ENCODE measurements around the gene ZNF618. TPM values are rescaled to one million over a fixed set of nuclear protein-coding genes. Genes with fewer than 3 reads are reported as not detected.

Gene ZNF618, protein sequence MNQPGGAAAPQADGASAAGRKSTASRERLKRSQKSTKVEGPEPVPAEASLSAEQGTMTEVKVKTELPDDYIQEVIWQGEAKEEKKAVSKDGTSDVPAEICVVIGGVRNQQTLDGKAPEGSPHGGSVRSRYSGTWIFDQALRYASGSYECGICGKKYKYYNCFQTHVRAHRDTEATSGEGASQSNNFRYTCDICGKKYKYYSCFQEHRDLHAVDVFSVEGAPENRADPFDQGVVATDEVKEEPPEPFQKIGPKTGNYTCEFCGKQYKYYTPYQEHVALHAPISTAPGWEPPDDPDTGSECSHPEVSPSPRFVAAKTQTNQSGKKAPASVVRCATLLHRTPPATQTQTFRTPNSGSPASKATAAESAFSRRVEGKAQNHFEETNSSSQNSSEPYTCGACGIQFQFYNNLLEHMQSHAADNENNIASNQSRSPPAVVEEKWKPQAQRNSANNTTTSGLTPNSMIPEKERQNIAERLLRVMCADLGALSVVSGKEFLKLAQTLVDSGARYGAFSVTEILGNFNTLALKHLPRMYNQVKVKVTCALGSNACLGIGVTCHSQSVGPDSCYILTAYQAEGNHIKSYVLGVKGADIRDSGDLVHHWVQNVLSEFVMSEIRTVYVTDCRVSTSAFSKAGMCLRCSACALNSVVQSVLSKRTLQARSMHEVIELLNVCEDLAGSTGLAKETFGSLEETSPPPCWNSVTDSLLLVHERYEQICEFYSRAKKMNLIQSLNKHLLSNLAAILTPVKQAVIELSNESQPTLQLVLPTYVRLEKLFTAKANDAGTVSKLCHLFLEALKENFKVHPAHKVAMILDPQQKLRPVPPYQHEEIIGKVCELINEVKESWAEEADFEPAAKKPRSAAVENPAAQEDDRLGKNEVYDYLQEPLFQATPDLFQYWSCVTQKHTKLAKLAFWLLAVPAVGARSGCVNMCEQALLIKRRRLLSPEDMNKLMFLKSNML
- 2.0 TPM for total RNA-seq
- long read RNA-seq: 0 reads

DNA sequence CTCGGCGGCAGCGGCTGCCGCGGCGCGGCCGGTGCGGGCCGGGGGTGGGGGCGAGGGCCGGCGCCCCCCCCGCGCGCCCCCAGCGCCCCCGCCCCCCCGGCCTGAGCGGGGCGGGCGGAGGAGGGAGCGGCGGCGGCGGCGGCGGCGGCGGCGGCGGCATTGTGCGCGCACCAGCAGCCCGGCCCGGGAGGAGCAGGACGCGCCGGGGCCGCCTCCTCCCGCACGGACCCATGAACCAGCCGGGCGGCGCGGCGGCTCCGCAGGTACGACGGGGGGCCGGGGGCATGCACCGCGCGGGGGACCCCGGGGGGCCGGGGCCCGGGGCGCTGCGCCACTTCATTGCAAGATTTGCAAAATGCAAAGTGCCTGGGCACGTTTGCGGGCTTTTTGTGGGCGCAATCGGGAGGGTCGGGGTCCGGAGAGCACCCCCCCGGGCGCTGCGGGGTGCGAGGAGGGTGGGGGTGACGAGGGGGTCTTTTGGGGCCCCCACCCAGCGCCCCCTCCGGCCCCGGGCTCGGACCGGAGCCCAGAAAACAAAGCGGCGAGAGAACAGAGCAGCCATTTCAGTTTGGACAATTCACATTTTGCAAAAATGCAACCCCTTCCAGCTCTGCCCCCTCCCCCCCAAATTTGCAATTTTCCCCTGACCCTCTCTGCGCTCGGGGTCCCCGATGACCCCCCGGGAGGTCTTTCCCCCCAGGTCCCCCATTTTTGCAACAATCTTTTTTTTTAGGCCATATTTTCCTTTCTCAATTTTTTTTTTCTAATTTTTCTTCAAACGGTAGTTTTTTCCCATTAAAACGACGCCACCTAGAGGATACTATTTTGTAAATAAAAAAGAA, at the start of gene ZNF618:
TSS of gene ZNF618 (plus strand) at position 159 of the 842 bp plus-strand sequence. CDS start at position 231, 72 bp downstream.
- ATAC-seq (ENCODE audit: poor library complexity) (peak; percentile 86), DNase-seq (peak; percentile 61)
- intact Hi-C loops (cut with DNase I): loop anchor here (10.0 kb wide), 1 partner anchor 128 kb away; no protein-coding TSS in a partner anchor

- ATAC-seq (ENCODE audit: poor library complexity) (no peak), DNase-seq (no peak)
- intact Hi-C loops (cut with DNase I): no loop called here
These were observed 47.9 kb upstream of the ZNF618 start for GRCh38 chr9:113828221-113828620.

- intact Hi-C loops (cut with DNase I): no loop called here
- DNase-seq: no peak
- no peak for ATAC-seq (ENCODE audit: poor library complexity)
These were observed 38.8 kb upstream of the ZNF618 start for GRCh38 chr9:113837334-113837733.

GRCh38 chr9:113842086-113842485, 34.0 kb upstream of the ZNF618 start:
- no peak for ATAC-seq (ENCODE audit: poor library complexity)
- intact Hi-C loops (cut with DNase I): no loop called here
- no peak for DNase-seq

DNA sequence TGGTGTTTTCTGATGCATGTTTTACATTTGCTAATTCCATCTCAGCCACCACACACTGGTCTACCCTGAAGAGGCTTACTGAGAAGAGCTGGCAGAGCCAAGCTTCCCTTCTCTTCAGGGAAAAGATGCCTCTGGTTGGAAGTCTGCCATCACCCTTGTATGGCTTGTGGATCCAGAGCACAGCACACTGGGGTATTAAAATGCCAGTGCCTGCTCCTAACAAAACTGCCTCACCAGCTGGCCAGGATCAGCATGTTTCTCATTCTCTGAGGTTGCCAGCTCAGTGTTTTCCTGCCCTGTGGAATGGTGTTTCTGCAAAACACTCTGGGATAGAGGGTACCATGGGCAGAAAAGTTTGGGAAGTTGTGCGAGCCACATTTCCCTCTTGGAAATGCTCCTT, 31.6 kb upstream of the ZNF618 start:
- intact Hi-C loops (cut with DNase I): no loop called here
- no peak for DNase-seq
- no peak for ATAC-seq (ENCODE audit: poor library complexity)

DNA sequence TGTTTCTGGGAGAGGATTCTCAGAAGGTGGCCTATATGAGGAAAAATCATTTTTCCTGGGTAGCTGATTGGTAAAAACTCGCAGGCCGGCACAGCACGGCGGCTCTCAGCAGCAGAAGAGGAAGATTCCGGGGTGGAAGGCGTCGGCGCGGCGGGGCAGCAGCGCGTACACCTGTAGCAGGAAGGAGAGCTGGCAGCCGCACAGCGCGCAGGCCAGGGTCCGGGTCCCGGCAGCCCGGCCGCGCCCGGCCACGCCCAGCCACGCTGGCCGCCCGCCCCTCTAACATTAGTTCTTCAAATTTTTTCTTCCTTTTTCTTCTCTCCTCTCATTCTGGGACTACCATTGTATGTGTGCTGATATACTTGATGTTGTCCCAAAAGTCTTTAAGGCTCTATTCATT, 24.8 kb upstream of the ZNF618 start:
- intact Hi-C loops (cut with DNase I): no loop called here
- no peak for DNase-seq
- no peak for ATAC-seq (ENCODE audit: poor library complexity)

DNA sequence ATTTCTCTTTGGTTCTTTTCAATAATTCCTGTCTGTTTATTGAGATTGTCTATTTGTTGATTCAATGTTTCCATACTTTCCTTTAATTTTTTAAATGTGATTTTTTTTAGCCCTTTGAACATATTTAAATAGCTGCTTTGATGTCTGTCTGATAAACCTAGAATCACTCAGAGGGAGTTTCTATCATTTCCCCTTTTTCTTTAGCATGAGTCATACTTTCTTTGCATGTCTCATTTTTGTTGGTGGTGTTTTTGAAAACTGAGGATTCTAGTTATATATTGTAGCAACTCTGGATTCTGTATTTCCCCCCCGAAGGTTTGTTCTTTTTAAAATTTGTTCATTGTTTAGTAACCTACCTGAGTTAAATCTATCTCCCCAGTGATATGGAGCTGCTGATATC, 24.2 kb upstream of the ZNF618 start:
- intact Hi-C loops (cut with DNase I): no loop called here
- ATAC-seq (ENCODE audit: poor library complexity): no peak

GRCh38 chr9:113853333-113853732, 22.8 kb upstream of the ZNF618 start:
- ATAC-seq (ENCODE audit: poor library complexity): no peak
- intact Hi-C loops (cut with DNase I): no loop called here
- DNase-seq: no peak

More for the DNA sequence above, 24.2 kb upstream of the ZNF618 start:
- DNase-seq: no peak

DNA sequence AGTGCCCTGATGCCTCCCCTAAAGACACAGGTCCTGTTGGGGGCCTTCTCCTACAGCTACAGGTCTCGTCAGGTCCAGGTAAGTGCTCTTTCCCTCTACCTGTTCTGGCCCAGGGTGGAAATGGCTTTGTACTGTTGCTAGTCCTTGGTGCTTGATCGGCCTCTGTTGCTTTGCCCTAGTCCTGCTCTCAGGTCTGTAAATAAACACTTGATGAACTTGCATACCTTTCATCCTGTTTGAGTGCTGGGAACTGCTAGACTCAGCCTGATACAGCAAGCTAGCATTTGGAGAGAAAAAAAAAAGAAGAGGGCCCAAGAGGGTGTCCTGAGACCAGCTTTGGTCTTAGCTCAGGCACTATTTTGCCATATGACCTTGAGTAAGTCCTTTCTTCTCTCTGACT, 21.8 kb upstream of the ZNF618 start:
- DNase-seq (no peak), ATAC-seq (ENCODE audit: poor library complexity) (no peak)
- intact Hi-C loops (cut with DNase I): no loop called here

DNA sequence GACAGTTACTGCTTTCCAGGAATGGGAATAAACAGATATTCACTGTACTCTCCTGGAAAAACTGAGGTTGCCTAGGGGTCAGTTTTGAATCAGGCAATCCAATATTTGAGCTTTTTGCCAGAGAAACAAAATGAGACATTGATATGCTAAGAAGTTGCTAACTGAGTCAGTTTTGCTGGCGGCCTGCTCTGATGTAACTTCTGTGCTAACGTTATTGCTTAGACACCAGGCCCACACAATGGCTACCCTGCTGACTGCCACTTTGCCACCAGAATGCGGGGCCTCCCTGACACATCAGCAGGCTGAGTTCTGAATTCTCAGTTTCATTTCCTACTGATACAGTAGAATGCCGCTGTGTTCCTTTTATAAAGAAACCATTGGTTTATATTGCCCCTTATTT, 18.2 kb upstream of the ZNF618 start:
- DNase-seq: peak; percentile 48
- no peak for ATAC-seq (ENCODE audit: poor library complexity)
- intact Hi-C loops (cut with DNase I): no loop called here

- intact Hi-C loops (cut with DNase I): no loop called here
- DNase-seq (no peak), ATAC-seq (ENCODE audit: poor library complexity) (no peak)
These were observed 17.8 kb upstream of the ZNF618 start for GRCh38 chr9:113858282-113858681.

GRCh38 chr9:113863345-113863744, 12.8 kb upstream of the ZNF618 start:
- intact Hi-C loops (cut with DNase I): no loop called here
- no peak for ATAC-seq (ENCODE audit: poor library complexity)

GRCh38 chr9:113868501-113868900, 7.6 kb upstream of the ZNF618 start:
- ATAC-seq (ENCODE audit: poor library complexity): no peak
- no peak for DNase-seq
- intact Hi-C loops (cut with DNase I): no loop called here

More at GRCh38 chr9:113863345-113863744, 12.8 kb upstream of the ZNF618 start:
- no peak for DNase-seq

- intact Hi-C loops (cut with DNase I): loop anchor here (10.0 kb wide), 1 partner anchor 132 kb away; no protein-coding TSS in a partner anchor
- no peak for ATAC-seq (ENCODE audit: poor library complexity)
- DNase-seq: no peak
These were observed 3.5 kb upstream of the ZNF618 start for GRCh38 chr9:113872485-113873143.

GRCh38 chr9:113873446-113873845, 2.7 kb upstream of the ZNF618 start:
- no peak for DNase-seq
- no peak for ATAC-seq (ENCODE audit: poor library complexity)
- intact Hi-C loops (cut with DNase I): loop anchor here (10.0 kb wide), 1 partner anchor 131 kb away; no protein-coding TSS in a partner anchor

DNA sequence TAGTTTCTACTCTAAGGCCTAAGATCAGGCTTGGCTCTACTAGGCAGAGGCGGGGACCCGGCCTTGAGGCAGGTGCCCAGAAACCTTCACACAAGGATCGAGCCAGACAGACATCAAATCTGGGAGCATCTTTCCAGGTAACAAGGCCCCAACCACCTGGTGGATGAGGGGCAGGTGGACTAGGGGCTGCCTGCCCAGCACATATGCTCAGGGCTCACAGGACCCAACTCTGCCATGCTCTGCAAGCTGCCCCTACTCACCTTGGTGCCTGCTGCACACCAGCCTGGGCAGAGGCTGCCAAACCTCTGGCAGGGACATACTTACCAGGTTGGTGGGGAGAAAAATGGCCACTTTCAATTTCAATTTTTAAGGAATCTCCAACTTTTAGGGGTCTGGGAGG, 2.2 kb upstream of the ZNF618 start:
- intact Hi-C loops (cut with DNase I): loop anchor here (10.0 kb wide), 1 partner anchor 131 kb away; no protein-coding TSS in a partner anchor
- DNase-seq (no peak), ATAC-seq (ENCODE audit: poor library complexity) (no peak)

DNA sequence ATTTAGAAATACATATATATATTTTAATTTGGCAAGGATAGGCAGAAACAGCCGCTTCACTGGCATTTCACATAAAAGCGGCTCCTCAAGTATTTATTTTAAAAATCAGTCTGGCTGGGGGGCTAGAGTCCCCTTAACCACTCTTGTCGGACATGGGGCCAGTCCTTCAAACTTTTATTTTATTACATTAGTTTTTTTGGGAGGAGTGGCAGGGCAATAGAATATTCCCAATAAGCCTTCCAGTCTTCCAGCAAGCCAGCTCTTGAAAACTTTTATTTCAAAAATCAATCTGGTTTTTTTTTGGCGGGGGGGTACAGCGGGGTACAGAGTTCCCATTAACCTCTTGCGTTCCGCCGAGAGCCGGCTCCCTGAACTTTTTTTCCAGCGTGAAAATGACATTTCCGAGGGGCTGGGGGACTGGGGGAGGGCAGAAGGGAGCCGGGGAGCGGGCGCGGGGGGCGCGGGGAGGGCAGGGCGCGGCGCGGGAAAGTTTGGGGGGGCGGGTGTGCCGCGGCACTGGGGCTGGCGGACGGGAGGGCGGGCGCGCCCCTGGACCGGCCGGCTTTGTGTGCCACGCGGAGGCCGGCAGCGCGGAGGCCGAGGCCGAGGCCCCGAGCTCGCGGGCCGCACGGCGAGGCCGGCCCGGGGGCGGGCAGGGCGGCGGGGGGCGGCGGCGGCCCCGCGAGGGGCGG, 504 bp upstream of the ZNF618 start:
- DNase-seq: no peak
- ATAC-seq (ENCODE audit: poor library complexity): peak; percentile 13
- intact Hi-C loops (cut with DNase I): loop anchor here (10.0 kb wide), 1 partner anchor 129 kb away; no protein-coding TSS in a partner anchor

All from Right ventricle myocardium superior (tissue), 1 donor.